BLaER1 (cell line): ENCODE data around the gene LCOR.
A peak's percentile ranks its signal among the peaks of the same experiment; 100 is the strongest.
"Not testable (repeated sequence)": the region's sequence is repeated elsewhere in the genome, so short reads cannot be mapped to it uniquely, and the experiment has no call there.

Source experiments
- H3K27ac ChIP-seq: shearing (Covaris generic); formaldehyde crosslinking; 2 replicates; pipeline ENCODE4 v1.8.1; 2022
- H3K27me3 ChIP-seq: shearing (Covaris generic); formaldehyde crosslinking; 2 replicates; pipeline ENCODE4 v1.8.1; 2022
- H3K36me3 ChIP-seq: shearing (Covaris generic); formaldehyde crosslinking; 2 replicates; pipeline ENCODE4 v1.8.1; 2022
- H3K4me1 ChIP-seq: shearing (Covaris generic); formaldehyde crosslinking; 2 replicates; pipeline ENCODE4 v1.8.1; 2022
- H3K4me2 ChIP-seq: shearing (Covaris generic); formaldehyde crosslinking; 2 replicates; pipeline ENCODE4 v1.8.1; 2022
- H3K4me3 ChIP-seq: shearing (Covaris generic); formaldehyde crosslinking; 2 replicates; pipeline ENCODE4 v1.8.1; 2022
- H3K9ac ChIP-seq: shearing (Covaris generic); formaldehyde crosslinking; 2 replicates; pipeline ENCODE4 v1.8.1; 2022
- H3K9me3 ChIP-seq: shearing (Covaris generic); formaldehyde crosslinking; 2 replicates; pipeline ENCODE4 v1.8.1; 2022
- H4K20me1 ChIP-seq: shearing (Covaris generic); formaldehyde crosslinking; 2 replicates; pipeline ENCODE4 v1.8.1; 2022
- Cebpa-rat ChIP-seq: shearing (Covaris generic); IDR thresholded peaks from 2 replicates; pipeline ENCODE4 v1.8.1; 2022

LCOR gene

GRCh38 chr10:96922978-96923948 is 91.2 kb downstream of the LCOR start:
- Histone ChIP-seq H3K9me3 (peaks cover 7% of the 10 kb centered on the region), H3K4me2 (0 out of 2 replicates have a peak overlapping the region, but pooled peaks have one; percentile 81), H3K9ac (no peak overlapping the region), H3K4me1 (peaks cover 38% of the 10 kb centered on the region), H3K27me3 (no peaks in the 10 kb centered on the region), H4K20me1 (peaks cover 58% of the 10 kb centered on the region), H3K4me3 (no peak overlapping the region), H3K36me3 (peaks cover 40% of the 10 kb centered on the region), H3K27ac (no peak overlapping the region)
- no peak for TF ChIP-seq Cebpa-rat

- no peak for TF ChIP-seq Cebpa-rat
- Histone ChIP-seq H3K36me3 (peaks cover 56% of the 10 kb centered on the region), H4K20me1 (peaks cover 55% of the 10 kb centered on the region), H3K4me3 (no peak overlapping the region), H3K27me3 (no peaks in the 10 kb centered on the region), H3K9ac (no peak overlapping the region), H3K9me3 (peaks cover 7% of the 10 kb centered on the region), H3K27ac (no peak overlapping the region), H3K4me1 (peaks cover 30% of the 10 kb centered on the region), H3K4me2 (no peak overlapping the region)
Observed at GRCh38 chr10:96924861-96925260, 92.8 kb downstream of the LCOR start.

GRCh38 chr10:96930469-96930868 is 98.4 kb downstream of the LCOR start:
- no peak overlapping the region for H3K27ac ChIP-seq
- H3K9ac ChIP-seq, result no peak overlapping the region
- peaks cover 12% of the 10 kb centered on the region for H3K9me3 ChIP-seq
- no peak overlapping the region for H3K4me3 ChIP-seq
- no peaks in the 10 kb centered on the region for H3K27me3 ChIP-seq
- H3K4me1 ChIP-seq, result no peaks in the 10 kb centered on the region
- H4K20me1 ChIP-seq, result peaks cover 35% of the 10 kb centered on the region
- H3K4me2 ChIP-seq, result no peak overlapping the region
- TF ChIP-seq Cebpa-rat, result no peak
- H3K36me3 ChIP-seq, result peaks cover 68% of the 10 kb centered on the region

- Histone ChIP-seq H3K4me2 (no peak overlapping the region), H3K9ac (no peak overlapping the region), H3K27me3 (no peaks in the 10 kb centered on the region), H3K27ac (no peak overlapping the region), H3K9me3 (peaks cover 42% of the 10 kb centered on the region), H3K4me1 (no peaks in the 10 kb centered on the region), H4K20me1 (peaks cover 27% of the 10 kb centered on the region), H3K4me3 (no peak overlapping the region), H3K36me3 (peaks cover 67% of the 10 kb centered on the region)
- TF ChIP-seq Cebpa-rat, result no peak
Observed at GRCh38 chr10:96935148-96935547, 103.0 kb downstream of the LCOR start.

GRCh38 chr10:96935810-96936209 is 103.7 kb downstream of the LCOR start:
- TF ChIP-seq Cebpa-rat, result no peak
- no peak overlapping the region for H3K9ac ChIP-seq
- no peaks in the 10 kb centered on the region for H3K4me1 ChIP-seq
- peaks cover 62% of the 10 kb centered on the region for H3K36me3 ChIP-seq
- H3K27ac ChIP-seq, result no peak overlapping the region
- peaks cover 20% of the 10 kb centered on the region for H4K20me1 ChIP-seq
- H3K9me3 ChIP-seq, result peaks cover 42% of the 10 kb centered on the region
- H3K4me2 ChIP-seq, result no peak overlapping the region
- H3K4me3 ChIP-seq, result no peak overlapping the region
- H3K27me3 ChIP-seq, result no peaks in the 10 kb centered on the region

GRCh38 chr10:96943161-96943560 is 111.1 kb downstream of the LCOR start:
- not testable (repeated sequence) for H3K9ac ChIP-seq, H3K27me3 ChIP-seq, H3K4me3 ChIP-seq, H3K4me1 ChIP-seq, H3K4me2 ChIP-seq, H3K27ac ChIP-seq
- Histone ChIP-seq H4K20me1 (0 out of 2 replicates have a peak, but pooled peaks cover 13% of the 10 kb centered on the region), H3K36me3 (peaks cover 28% of the 10 kb centered on the region), H3K9me3 (peaks cover 17% of the 10 kb centered on the region)

- no peak overlapping the region for H3K9ac ChIP-seq
- peaks cover 24% of the 10 kb centered on the region for H3K36me3 ChIP-seq
- no peaks in the 10 kb centered on the region for H3K27me3 ChIP-seq
- no peak overlapping the region for H3K4me3 ChIP-seq
- no peaks in the 10 kb centered on the region for H3K4me1 ChIP-seq
- no peak overlapping the region for H3K4me2 ChIP-seq
- H4K20me1 ChIP-seq, result 0 out of 2 replicates have a peak, but pooled peaks cover 21% of the 10 kb centered on the region
- H3K27ac ChIP-seq, result no peak overlapping the region
- H3K9me3 ChIP-seq, result no peaks in the 10 kb centered on the region
- no peak for TF ChIP-seq Cebpa-rat
Observed at GRCh38 chr10:96947036-96947435, 114.9 kb downstream of the LCOR start.

- H3K4me1 ChIP-seq, result no peaks in the 10 kb centered on the region
- H4K20me1 ChIP-seq, result peaks cover 23% of the 10 kb centered on the region; the same call in 1 of the 2 replicates
- H3K9me3 ChIP-seq, result no peaks in the 10 kb centered on the region
- H3K4me3 ChIP-seq, result no peak overlapping the region
- peaks cover 34% of the 10 kb centered on the region for H3K36me3 ChIP-seq
- no peak overlapping the region for H3K9ac ChIP-seq
- no peak overlapping the region for H3K4me2 ChIP-seq
- TF ChIP-seq Cebpa-rat, result no peak
- no peaks in the 10 kb centered on the region for H3K27me3 ChIP-seq
- H3K27ac ChIP-seq, result no peak overlapping the region
Observed at GRCh38 chr10:96949039-96949683, 117.1 kb downstream of the LCOR start.

- no peaks in the 10 kb centered on the region for H3K9me3 ChIP-seq
- H3K4me1 ChIP-seq, result no peaks in the 10 kb centered on the region
- H3K36me3 ChIP-seq, result peaks cover 54% of the 10 kb centered on the region
- no peak overlapping the region for H3K4me2 ChIP-seq
- H4K20me1 ChIP-seq, result peaks cover 36% of the 10 kb centered on the region; the same call in 1 of the 2 replicates
- H3K27ac ChIP-seq, result no peak overlapping the region
- no peak for TF ChIP-seq Cebpa-rat
- no peak overlapping the region for H3K9ac ChIP-seq
- H3K4me3 ChIP-seq, result no peak overlapping the region
- no peaks in the 10 kb centered on the region for H3K27me3 ChIP-seq
Observed at GRCh38 chr10:96951954-96952353, 119.9 kb downstream of the LCOR start.

GRCh38 chr10:96955794-96956193 is 123.7 kb downstream of the LCOR start:
- Histone ChIP-seq H3K9me3 (no peaks in the 10 kb centered on the region), H3K27me3 (no peaks in the 10 kb centered on the region), H3K4me2 (no peak overlapping the region), H3K36me3 (peaks cover 59% of the 10 kb centered on the region), H3K27ac (no peak overlapping the region), H3K9ac (no peak overlapping the region), H4K20me1 (peaks cover 53% of the 10 kb centered on the region; the same call in 1 of the 2 replicates), H3K4me1 (no peaks in the 10 kb centered on the region), H3K4me3 (no peak overlapping the region)
- TF ChIP-seq Cebpa-rat, result no peak
